NCI-H1417 (cell line): ENCODE results near the gene LDHA.
A peak's percentile ranks its signal among the peaks of the same experiment; 100 is the strongest.

Experiments used
- DNase-seq, 3 experiments: peaks; one replicate each; lab custom pipeline; 2025; lab: John Stamatoyannopoulos, UW

LDHA gene

DNA sequence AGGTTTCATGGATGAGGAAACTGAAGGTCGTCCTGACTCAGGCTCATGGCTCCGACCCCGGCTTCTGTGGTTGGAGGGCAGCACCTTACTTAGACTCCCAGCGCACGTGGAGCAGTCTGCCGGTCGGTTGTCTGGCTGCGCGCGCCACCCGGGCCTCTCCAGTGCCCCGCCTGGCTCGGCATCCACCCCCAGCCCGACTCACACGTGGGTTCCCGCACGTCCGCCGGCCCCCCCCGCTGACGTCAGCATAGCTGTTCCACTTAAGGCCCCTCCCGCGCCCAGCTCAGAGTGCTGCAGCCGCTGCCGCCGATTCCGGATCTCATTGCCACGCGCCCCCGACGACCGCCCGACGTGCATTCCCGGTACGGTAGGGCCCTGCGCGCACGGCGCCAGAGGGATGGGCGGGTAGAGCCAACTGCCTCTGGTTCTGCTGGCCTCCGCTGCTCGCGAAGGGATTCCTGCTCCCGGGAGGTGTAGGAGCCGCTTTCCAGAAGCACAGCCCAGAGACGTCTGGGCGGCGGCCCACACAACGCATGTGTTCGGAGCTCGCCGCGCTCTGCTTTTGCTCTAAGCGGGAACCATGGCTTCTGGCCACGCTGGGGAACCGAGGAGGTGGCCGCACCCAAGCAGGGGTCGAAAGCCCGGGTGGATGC, at the start of gene LDHA:
Gene LDHA, plus strand, starts transcription at position 289 of the 653 bp plus-strand sequence. CDS start 2,280 bp downstream, outside the sequence.
- DNase-seq: peak; percentile 95 to 98 (median 97)

DNA sequence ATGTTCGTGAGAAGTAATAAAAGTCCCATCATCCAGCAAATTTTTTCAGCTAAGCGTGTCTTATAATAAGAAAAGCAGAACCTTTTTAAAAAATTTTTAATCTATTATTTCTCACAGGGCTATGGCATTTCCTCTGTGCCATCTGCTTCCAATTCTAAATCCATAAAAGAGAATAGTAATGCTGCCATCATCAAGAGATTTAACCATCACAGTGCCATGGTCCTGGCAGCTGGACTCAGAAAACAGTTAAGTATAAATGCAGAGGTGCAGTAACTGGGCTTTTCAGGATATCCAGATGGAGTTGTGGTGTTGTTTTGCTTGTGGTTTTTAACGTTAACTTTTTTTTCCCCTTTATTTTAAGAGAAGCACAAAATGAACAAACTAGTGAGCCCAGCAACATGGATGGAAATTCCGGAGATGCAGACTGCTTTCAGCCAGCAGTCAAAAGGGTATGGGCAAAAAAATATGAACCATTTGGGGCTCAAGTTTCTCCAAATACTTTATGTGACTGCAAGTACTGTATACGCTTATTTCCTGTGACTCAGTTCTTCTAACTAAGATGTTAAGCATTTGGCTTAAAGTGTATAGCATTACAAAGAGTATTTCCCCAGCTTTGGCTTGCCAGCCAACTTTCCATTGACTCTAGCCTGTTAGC, 46.8 kb upstream of the LDHA start:
- DNase-seq: no peak

DNA sequence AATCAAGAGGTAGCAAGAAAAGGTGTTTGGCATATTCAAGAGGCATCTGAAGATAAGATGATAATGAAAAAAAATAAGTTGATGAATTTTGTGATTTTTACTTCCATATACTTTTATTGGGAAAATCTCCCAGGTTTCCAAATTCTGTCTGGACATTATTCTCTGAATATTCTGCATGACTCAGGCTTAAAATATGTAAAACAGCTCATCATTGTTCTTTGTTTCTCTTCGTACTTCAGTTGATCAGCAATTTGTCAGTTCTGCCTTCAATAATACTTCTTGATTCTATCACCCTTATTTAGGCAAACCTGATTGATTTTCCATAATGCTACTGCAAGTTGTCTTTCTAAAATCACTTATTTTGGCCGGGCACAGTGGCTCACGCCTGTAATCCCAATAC, 41.8 kb upstream of the LDHA start:
- no peak for DNase-seq

DNA sequence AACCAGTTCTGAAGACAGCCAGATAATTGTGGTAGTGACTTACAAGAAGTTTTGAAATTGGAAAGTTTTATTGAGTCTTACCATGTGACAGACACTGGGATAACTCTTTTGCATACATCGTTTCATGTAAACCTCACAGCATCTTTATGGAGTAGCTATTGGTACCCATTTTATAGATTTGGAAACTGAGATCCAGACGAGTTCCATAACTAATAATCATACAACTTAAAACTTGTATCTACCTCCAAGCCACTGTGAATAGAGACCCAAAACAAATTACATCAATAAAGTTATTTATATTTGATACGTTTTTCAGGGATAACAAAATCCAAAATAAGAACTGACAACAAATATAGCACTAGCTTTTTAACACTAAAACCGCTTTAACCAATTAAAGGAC, 35.7 kb upstream of the LDHA start:
- DNase-seq: no peak

DNA sequence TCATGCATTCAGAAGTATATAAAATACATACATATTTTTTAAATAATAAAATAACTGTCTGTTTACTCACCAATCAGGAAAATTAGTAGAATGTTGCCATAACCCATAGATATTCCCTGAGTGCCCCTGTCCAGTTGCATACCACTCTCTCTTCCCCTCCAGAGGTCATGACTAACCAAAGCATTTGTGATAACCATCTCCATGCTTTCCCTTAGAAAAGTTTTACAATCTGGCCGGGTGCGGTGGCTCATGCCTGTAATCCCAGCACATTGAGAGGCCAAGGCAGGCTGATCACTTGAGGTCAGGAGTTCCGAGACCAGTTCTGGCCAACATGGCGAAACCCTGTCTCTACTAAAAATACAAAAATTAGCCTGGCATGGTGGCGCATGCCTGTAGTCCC, 33.2 kb upstream of the LDHA start:
- DNase-seq: no peak

DNA sequence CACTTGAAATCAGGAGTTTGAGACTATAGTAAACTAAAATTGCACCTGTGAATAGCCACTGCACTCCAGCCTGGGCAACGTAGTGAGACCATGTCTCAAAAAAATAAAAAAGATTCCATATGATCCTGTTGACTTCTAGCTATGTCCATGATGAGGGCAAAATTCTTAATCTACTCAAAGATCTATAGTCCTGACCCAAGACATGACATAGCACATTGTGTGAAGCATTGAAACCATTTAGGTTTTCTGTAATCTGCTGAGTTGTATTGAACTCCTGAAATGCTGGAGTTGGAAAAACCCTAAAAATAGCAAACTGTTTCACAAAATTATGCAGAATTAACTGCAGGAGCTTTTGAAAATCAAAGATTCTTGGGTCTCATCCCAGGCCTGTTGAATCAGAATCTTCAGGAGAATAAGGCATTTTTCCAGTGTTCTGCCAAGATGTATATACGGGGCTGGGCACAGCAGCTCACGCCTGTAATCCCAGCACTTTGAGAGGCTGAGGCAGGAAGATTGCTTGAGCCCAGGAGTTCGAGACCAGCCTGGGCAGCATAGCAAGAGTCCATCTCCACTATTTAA, 29.8 kb upstream of the LDHA start:
- no peak for DNase-seq

DNA sequence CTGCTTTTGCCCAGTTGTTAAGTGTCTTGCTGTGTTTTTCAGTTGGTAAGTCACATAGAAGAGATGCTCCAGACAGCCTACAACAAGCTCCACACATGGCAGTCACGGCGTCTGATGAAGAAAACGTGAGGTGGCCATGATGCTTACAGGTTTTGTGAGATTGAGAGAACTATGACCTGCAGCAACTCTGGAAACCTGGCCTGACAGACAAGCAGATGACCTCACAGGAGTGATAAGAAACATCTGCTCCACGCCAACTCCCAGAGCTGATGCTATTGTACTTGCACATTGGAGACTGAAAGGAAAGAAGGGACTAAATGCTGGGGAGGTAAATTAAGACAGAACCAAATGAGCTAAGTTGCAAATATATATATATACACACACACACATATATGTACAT, 28.6 kb upstream of the LDHA start:
- DNase-seq: no peak

DNA sequence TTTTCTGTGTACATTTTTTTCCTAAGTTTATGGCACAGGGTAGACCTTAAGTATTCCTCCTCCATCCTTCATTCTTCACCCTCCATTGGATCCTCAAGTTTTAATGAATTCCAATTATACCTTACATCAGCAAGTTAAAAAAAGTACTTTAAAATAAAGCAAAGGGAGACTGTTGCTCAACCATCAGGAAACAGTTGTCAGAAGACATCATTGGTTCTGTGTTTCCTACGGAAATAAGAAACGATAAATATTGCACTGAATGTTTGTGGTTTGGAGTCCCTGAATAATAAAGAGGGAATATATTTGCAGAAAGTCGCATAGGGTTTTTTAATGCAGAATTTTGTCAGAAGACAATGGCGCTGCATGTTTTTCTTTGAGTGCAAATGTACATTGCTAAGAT, 28.1 kb upstream of the LDHA start:
- DNase-seq: no peak

DNA sequence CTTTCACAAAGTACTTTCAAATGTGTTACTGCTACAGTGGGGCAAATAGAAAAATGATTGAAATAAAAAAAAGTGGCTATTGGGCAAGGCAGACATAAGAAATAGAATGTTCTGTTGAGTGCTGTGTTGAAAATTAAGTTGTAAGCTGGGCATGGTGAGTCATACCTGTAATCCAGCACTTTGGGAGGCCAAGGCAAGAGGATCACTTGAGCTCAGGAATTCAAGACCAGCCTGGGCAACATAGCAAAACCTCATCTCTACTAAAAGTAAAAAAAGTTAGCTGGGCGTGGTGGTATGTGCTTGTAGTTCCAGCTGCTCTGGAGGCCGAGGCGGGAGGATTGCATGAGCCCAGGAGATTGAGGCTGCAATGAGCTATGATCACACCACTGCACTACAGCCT, 26.9 kb upstream of the LDHA start:
- DNase-seq: no peak

DNA sequence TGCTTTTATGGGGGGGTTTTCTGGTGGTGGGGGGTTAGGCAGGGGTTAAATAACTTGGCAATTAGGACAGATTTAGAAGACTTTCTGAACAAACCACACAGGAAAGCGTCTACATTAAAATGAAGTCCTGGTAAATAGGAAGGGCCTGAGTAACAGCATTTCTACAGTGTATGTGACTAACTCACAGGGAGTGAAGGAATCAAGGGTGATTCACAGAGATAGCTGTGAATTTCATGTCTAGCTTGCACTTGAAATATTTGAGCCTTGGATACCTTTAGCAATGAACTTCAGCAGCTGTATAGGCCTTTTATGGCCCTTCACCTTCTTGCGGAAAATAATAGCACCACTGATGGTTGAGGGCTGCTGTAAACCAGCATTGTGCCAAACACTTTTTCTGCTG, 26.1 kb upstream of the LDHA start:
- no peak for DNase-seq

DNA sequence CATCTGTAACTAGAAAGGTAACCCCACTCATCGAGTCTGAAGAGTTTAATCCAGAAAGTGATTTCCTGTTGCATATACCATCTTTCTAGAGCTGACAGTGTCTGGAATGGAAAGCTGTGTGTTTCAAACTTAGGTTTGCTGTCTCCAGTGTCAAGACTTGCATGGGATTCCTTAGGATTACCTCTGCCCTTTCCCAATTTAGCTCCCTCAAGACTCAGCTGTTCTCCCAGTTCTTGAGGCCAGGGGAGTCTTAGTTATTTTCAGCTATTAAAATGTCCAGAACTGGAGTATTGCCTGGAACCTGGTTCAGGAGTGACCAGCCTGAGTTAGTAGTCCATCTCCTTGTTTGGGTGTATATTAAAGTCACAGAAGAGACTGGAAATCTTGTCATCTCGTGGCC, 25.0 kb upstream of the LDHA start:
- no peak for DNase-seq

DNA sequence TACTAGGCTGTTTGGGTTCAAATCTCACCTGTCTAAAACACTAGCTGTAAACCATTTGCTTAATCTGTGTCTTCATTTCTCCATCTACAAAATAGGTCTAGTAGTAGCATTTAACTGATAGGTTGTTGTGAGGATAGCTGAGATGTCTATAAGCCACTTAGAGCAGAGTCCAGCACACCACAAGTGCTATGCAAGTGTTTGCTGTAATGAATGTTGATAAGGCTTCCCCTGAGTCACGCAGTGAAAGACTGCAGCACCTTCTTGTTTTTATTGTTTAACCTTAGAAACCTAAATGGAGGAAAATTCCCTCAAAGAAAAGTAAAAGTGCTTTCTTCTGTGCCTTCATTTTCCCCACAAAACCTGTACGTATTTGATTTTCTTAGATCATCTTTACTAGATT, 23.1 kb upstream of the LDHA start:
- DNase-seq: no peak

DNA sequence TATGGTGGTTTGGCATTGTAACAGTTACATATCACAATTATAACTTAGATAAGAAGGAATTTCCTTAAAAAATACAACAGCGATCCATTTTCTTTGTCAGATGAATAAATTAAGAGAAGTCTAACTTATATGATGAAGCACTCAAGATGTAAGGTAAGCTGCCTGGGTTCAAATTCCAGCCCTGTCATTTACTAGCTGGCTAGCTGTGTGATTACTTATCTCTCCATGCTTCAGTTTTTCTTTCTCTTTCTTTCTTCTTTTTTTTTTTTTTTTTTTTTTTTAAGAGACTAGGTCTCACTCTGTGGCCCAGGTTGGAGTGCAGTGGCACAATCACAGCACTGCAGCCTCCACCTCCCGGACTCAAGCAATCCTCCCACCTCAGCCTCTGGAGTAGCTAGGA, 22.2 kb upstream of the LDHA start:
- DNase-seq: no peak

DNA sequence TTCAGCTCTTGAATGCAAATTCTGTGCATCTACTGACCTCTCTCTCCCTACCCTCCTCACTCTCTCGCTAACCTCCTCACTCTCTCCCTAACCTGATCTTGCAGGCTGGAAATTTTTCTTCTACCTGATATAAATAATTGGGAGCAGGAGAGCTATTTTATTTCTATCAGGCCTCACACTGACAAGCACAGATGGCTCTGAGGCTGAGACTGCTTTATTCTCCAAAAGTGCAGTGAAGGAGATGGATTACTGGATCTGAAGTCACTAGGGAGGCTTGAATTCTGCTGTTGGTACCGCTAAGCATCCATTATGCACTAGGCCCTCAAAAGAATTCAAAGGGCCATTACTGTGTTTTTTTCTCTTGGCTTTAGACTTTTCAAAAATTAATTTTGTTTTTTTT, 19.4 kb upstream of the LDHA start:
- DNase-seq: no peak

DNA sequence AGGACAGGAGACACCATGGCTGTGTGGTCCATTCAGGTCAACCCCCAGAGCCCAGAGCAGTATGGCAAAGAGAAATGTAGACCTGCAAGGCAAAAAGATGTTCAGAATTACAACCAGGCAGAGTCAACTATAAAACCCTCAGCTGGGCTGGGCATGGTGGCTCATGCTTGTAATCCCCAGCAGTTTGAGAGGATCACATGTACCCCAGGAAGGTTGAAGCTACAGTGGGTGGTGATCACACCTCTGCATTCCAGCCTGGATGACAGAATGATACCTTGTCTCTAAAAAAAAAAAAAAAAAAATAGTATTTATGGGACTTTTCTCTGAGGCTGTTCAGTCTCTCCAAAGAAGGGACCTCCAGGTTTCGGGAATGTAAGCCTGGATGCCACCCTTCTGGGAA, 18.4 kb upstream of the LDHA start:
- no peak for DNase-seq

DNA sequence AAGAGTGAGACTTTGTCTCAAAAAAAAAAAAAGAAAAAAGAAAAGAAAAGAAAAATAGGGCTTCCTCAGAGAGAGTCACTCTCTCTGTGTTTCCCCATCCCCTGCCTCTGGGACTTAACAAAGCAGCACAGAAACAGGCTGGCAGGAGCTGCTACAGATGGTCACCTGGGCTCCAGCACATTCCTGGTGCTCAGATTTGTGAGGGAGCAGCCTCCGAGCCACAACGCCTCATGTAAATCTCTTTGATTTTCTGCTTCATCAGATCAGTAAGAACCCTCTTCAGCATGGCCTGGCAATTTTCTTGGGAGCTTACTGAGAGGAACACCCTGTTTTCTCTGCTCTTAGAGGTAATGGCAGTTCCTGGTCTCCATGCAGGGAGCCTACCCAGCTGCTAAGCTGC, 15.2 kb upstream of the LDHA start:
- DNase-seq: no peak

DNA sequence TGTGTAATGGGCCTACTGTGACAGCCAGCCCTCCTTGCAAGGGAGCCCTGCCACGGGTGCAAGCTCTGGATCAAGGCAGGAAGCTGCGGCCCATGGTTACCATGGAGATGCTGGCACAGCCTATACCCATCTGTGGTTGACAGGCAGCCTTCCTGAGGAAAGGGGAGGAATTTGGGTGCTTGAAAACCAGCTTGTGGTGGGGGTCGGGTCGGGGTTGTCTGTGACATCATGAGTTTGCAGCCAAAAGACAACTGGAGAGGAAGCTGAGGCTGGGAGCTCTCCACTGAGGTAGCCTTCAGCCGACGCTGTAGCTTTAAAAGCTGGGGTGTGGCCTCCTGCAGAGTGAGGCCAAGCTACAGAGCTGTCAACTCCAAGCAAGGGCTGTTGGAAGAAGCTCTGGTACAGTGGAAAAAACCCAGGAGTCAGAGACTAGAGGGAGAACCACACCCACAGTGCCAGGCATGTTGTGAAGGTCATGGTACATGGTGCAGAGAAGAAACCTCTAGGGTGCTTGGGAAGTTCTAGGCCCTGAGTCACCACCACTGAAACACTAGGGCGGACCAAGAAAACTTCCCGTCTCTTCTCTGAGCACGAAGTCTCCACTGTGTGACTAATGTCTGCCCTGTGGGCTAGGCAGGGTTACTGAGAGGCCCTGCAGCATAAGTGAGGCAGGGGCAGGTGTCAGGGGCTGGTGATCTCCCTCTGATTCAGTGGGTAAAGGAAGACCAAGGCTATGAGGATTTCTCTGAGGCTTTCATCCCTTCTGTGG, 10.8 kb upstream of the LDHA start:
- DNase-seq: peak in 2 of 3 experiments; percentile 3 to 32

DNA sequence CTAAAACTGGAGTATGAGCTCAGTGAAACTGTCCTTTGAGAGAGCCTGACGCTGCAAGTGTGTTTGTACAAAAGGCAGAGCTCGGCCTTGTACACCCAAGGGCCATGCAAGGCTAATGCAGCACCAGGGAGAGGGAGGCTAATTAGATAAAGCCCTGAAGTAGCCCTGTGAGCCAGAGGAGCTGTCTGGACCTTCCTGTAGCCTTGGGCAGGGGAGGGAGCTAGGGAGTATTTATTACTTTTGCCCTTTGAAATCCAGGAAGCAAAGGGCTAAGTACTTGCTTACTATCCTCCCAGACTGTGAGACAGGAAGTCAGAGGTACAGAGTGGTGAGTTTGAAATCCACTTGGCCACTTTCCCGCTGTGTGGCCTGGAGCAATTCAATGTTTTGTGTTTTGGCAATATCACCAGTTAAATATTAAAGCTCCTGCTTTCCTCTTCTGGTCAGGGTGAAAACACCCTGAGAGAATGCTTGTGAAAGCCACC, 10.2 kb upstream of the LDHA start:
- DNase-seq: peak in 2 of 3 experiments; percentile 2 to 12

DNA sequence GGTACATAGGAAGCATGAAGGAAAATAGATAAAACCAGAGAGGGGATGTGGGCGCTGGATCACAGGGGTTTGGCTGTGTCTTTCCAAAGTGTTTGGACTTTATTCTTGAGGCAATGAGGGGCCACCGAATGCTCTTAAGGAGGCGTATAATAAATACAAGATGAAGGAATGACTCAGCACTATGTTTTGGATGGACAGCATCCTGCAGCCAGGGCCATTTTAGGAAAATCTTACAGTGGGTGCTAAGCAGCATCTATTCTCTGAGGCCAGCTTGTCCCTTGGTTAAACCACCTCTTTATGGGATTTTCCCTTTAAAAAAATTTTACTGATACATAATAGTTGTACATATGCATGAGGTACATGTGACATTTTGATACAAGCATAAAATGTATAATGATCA, 4.3 kb upstream of the LDHA start:
- no peak for DNase-seq

DNA sequence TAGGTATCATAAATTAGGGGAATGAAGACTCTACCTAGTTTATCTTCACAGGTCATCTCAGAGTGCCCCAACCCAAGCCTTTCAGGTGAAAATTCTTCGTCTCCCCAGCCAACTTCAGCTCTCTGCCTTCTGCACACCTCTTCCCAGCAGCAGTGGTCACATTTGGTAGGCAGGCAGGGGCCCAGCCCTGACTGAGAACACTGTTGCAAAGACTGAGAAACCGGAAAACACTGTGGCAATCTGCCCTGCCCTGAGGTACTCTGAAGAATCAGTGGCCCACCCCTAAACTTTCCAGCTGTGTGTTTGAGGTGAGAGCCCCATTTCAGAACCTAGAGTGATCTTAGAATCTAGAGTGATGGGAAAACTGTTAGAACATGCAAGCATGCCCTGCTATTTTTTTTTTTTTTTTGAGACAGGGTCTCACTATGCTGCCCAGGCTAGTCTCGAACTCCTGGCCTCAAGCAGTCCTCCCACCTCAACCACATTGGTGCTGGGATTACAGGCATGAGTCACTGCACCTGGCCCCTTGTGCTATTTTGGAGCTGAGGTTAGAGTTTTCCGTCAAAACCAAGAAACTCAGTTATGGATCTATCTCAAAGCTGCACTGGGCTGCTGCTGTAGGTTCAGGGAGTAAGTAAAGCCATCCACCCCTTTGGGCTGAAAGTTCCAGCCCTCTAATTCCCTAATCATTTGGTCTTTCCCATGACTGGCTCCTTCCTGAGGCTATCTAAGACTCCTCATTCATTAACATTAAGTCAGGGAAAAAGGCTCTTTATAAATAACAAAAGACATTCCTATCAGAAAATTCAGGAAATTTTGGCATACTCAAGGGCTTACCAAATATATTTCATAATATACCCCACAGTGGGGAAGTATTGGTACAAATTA, 1.7 kb upstream of the LDHA start:
- no peak for DNase-seq

DNA sequence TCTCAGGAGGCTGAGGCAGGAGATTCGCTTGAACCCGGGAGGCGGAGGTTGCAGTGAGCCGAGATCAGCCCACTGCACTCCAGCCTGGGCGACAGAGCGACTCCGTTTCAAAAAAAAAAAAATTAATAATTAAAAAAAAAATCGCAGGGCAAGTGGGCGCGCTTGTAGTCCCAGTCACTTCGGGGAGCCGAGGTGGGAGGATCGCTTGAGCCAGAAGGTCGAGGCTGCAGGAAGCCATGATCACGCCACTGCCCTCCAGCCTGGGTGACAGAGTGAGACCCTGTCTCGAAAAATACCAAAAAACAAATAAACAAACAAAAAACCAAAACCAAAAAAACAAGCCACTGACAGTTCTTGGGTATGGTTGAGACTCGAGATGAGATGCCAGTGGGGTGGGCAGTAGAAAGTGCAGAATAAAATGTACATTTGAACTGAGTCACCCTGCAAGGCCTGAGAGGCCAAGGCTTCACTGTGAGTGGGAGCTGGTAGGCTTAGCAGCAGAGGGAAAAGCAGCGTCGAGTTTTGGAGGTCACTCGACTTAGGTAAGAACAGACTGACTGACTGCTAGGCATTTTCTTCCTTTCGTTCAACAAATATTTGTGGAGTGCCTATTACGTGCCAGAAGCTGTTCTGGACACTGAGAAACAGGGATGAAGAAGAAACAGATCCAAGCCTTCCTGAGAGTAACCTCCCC, 635 bp upstream of the LDHA start:
- no peak for DNase-seq
